ENCODE measurements around the gene SLC22A9.

The SLC22A9 gene

DNA sequence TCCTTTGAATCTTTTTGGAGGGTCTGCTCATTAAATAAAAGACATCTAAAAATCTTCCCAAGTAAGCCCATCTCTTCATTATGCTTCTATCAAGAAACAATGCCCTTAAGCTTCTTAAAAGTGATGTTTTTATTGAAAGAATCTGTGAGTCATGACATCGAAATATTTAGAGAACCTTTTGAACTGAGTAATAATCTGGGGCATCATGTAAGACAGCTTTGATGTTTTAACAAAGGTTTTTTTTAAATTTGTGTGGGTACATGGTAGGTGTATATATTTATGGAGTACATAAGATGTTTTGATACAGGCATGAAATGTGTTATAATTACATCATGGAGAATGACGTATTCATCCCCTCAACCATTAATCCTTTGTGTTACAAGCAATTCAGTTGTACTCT, 74.6 kb downstream of the SLC22A9 start:
- no peak for DNase-seq (ENCODE audit: low spot score)

DNA sequence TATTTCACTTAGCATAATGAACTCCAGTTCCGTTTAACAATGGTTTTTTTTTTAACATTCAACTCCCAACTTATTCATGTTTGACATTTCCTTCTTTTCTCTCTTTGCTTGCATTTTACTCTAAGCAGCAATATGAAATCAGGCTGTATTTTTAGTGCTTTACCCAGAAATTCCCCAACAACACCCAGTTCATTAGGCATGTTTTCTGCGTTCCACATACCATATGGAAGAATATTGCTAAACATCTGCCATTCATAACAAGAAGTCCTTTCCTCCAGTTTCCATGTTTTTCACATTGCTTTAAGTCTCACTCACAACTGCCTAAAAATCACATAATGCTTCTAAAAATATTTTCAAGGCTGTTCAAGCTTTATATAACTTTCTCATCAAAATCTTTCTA, 75.5 kb downstream of the SLC22A9 start:
- DNase-seq (ENCODE audit: low spot score) = no peak

DNA sequence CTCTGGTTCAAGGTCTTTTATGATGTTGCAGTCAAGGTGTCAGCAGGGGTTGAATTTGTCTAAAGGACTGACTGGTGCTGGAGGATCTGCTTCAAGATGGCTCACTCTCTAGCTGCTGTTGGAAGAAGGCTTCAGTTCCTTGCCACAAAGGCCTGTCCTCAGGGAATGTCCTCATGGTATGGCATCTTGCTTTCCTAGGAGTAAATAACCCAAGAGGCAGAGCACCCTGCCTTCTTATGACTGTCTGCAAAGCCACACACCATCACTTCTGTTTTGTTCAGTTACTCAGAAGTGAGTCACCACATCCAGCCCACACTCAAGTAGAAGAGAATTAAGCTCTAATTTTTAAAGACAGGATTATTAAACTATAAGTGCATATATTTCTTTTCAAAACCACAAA, 76.1 kb downstream of the SLC22A9 start:
- DNase-seq (ENCODE audit: low spot score) = no peak

DNA sequence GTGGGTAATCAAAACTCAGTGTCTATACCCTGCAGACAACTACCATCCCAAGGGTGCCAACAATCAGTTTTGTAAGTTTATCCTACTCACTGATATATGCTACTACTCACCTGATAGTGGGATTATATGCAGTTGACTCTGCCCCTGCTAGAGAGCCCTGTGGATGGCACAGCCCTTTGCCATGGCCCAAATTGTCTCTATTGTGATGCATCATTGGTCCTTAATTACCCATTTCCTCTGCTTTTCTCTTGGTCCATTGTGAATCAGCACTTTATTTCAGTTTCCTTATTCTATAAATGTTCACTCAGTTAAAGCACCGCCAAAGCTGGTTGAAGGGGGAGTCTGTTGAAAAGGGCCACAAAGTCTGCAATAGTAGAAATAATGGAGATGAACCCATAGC, 79.1 kb downstream of the SLC22A9 start:
- no peak for DNase-seq (ENCODE audit: low spot score)

DNA sequence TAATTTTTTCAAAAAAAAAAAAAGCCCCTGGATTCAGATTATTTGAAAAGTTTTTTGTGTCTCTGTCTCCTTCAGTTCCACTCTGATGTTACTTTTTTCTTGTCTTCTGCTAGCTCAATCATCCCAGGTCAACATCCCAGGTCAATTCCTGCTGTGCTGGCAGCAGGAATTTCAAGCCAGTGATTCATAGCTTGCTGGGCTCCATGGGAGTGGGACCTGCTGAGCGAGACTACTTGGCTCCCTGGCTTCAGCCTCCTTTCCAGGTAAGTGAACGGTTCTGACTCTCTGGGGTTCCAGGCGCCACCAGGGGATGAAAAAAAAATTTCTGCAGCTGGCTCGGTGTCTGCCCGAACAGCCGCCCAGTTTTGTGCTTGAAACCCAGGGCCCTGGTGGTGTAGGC, 90.0 kb downstream of the SLC22A9 start:
- no peak for DNase-seq (ENCODE audit: low spot score)
